HCT116 (cell line): ENCODE data around the gene DICER1. TPM values are rescaled to one million over a fixed set of nuclear protein-coding genes. Genes with fewer than 3 reads are reported as not detected.

Experiments
- ATAC-seq: fragments of 200-7000 bp; cut with Tn5 transposase; 2 replicates; pipeline ENCODE4 v1.9.1; 2020; ENCODE audit warnings: mild to moderate bottlenecking, moderate library complexity
- BruUV-seq: library from RNA; stranded (reverse); fragments of 400-500 nt; replicated peaks from 2 replicates; lab custom pipeline; 2021; lab: Mats Ljungman, UMichigan
- CTCF ChIA-PET: fragments of 300-600 bp; sonication (Branson Sonifier 250); formaldehyde crosslinking; loops from one replicate; lab custom pipeline; 2021; ENCODE audit warnings: antibody characterized with exemption; lab: Charles Lee
- POLR2A ChIA-PET: fragments of 300-600, 350-600 bp; sonication (Branson Sonifier 250); formaldehyde crosslinking; loops from one replicate; lab custom pipeline; 2021; ENCODE audit warnings: antibody characterized with exemption; lab: Charles Lee
- RAD21 ChIA-PET, 2 experiments: fragments of 300-600 bp; sonication (Branson Sonifier 250); formaldehyde crosslinking; loops; one replicate each; lab custom pipeline; 2023; ENCODE audit warnings: low total read pairs in 2 of 2; ENCODE audit not compliant: uncharacterized antibody in 2 of 2, unreplicated experiment in 2 of 2, low non-redundant PET in 1 of 2; lab: Charles Lee
- DNase-seq: peaks from one replicate; pipeline ENCODE4 v3.0.0-alpha.2; 2010; ENCODE audit warnings: low read depth, low spot score
- H2AFZ ChIP-seq: fragments of 200-600 bp; shearing (Covaris generic), sonication (generic); 2 replicates; pipeline ENCODE4 v1.6.1; 2017; ENCODE audit warnings: low read depth, mixed run types, mixed read lengths, antibody characterized with exemption, low read length; ENCODE audit not compliant: poor library complexity, severe bottlenecking
- H3K27ac ChIP-seq: 2 replicates; pipeline ENCODE4 v1.5.1; 2012; ENCODE audit warnings: low read depth, low read length
- H3K27me3 ChIP-seq: fragments of 200-600 bp; sonication (generic); 2 replicates; pipeline ENCODE4 v1.6.1; 2016; ENCODE audit warnings: mixed run types, low read length, mixed read lengths; ENCODE audit not compliant: insufficient read depth
- H3K36me3 ChIP-seq, 2 experiments: fragments of 200-500 bp in 1 of 2; fragments of 200-600 bp in 1 of 2; sonication (Bioruptor generic) in 1 of 2; sonication (generic) in 1 of 2; 2 replicates each; pipeline versions ENCODE4 v1.5.1 to v1.6.1; 2014 to 2016; ENCODE audit warnings: low read length in 2 of 2, inconsistent platforms in 1 of 2, mixed read lengths in 1 of 2, mixed run types in 1 of 2; ENCODE audit not compliant: insufficient read depth in 2 of 2, control insufficient read depth in 1 of 2
- H3K4me1 ChIP-seq, 2 experiments: fragments of 200-600 bp in 1 of 2; sonication (generic) in 1 of 2; 2 replicates each; pipeline versions ENCODE4 v1.5.1 to v1.6.1; 2012 to 2017; ENCODE audit warnings: low read length in 2 of 2, inconsistent platforms in 1 of 2, mild to moderate bottlenecking in 1 of 2, mixed read lengths in 1 of 2, mixed run types in 1 of 2, moderate library complexity in 1 of 2; ENCODE audit not compliant: insufficient read depth in 2 of 2, control insufficient read depth in 1 of 2
- H3K4me2 ChIP-seq: fragments of 200-600 bp; sonication (generic); 2 replicates; pipeline ENCODE4 v1.6.1; 2017; ENCODE audit warnings: mixed run types, low read length, mixed read lengths
- H3K4me3 ChIP-seq, 2 experiments: fragments of 200-600 bp in 1 of 2; sonication (generic) in 1 of 2; replicated peaks in 1 of 2; 2 replicates each; pipeline ENCODE4 v1.5.1; 2011 to 2016; ENCODE audit warnings: low read length in 2 of 2, control low read depth in 1 of 2, low read depth in 1 of 2, mild to moderate bottlenecking in 1 of 2, mixed read lengths in 1 of 2, mixed run types in 1 of 2
- H3K79me2 ChIP-seq: fragments of 200-600 bp; sonication (generic); 2 replicates; pipeline ENCODE4 v1.6.1; 2017; ENCODE audit warnings: mild to moderate bottlenecking, mixed run types, low read length, moderate library complexity, mixed read lengths; ENCODE audit not compliant: insufficient read depth
- H3K9ac ChIP-seq: fragments of 200-600 bp; sonication (generic); 2 replicates; pipeline ENCODE4 v1.6.1; 2016; ENCODE audit warnings: low read length, mixed read lengths
- H3K9me2 ChIP-seq: fragments of 200-600 bp; sonication (generic), shearing (Covaris generic); 2 replicates; pipeline ENCODE4 v1.6.1; 2017; ENCODE audit warnings: mixed run types, mild to moderate bottlenecking, moderate library complexity; ENCODE audit not compliant: insufficient read depth
- H3K9me3 ChIP-seq, 2 experiments: fragments of 200-500 bp in 1 of 2; fragments of 200-600 bp in 1 of 2; sonication (Bioruptor generic) in 1 of 2; sonication (generic) in 1 of 2; 2 replicates each; pipeline ENCODE4 v1.6.1; 2014 to 2017; ENCODE audit warnings: low read length in 2 of 2, mixed read lengths in 2 of 2, inconsistent platforms in 1 of 2, low read depth in 1 of 2, mild to moderate bottlenecking in 1 of 2, mixed run types in 1 of 2, moderate library complexity in 1 of 2; ENCODE audit not compliant: control insufficient read depth in 1 of 2, insufficient read depth in 1 of 2
- H4K20me1 ChIP-seq: fragments of 200-600 bp; sonication (generic), shearing (Covaris generic); 2 replicates; pipeline ENCODE4 v1.6.1; 2017; ENCODE audit warnings: mixed run types, mild to moderate bottlenecking, moderate library complexity; ENCODE audit not compliant: insufficient read depth
- CEBPB ChIP-seq: IDR thresholded peaks from 2 replicates; pipeline ENCODE4 v1.6.1; 2012; ENCODE audit warnings: low read depth
- EGR1 ChIP-seq: IDR thresholded peaks from 2 replicates; pipeline ENCODE4 v1.6.1; 2012; ENCODE audit warnings: low read depth
- EZH2phosphoT487 ChIP-seq: fragments of 200-600 bp; IDR thresholded peaks from 2 replicates; pipeline ENCODE4 v1.6.1; 2018; ENCODE audit warnings: antibody characterized with exemption, borderline replicate concordance
- FOSL1 ChIP-seq: IDR thresholded peaks from 2 replicates; pipeline ENCODE4 v1.6.1; 2012; ENCODE audit warnings: low read depth
- JUND ChIP-seq: IDR thresholded peaks from 2 replicates; pipeline ENCODE4 v1.6.1; 2012
- POLR2A ChIP-seq: IDR thresholded peaks from 2 replicates; pipeline ENCODE4 v1.7.0; 2011; ENCODE audit warnings: borderline replicate concordance; ENCODE audit not compliant: insufficient read depth, insufficient read length; ENCODE audit errors: extremely low read depth
- POLR2AphosphoS5 ChIP-seq: IDR thresholded peaks from 2 replicates; pipeline ENCODE4 v1.6.1; 2011; ENCODE audit warnings: mild to moderate bottlenecking, low read depth, low read length, moderate library complexity
- RAD21 ChIP-seq: IDR thresholded peaks from 2 replicates; pipeline ENCODE4 v1.6.1; 2012; ENCODE audit warnings: low read depth, mild to moderate bottlenecking
- SIN3A ChIP-seq: IDR thresholded peaks from 2 replicates; pipeline ENCODE4 v1.6.1; 2012; ENCODE audit warnings: low read depth
- SP1 ChIP-seq: IDR thresholded peaks from 2 replicates; pipeline ENCODE4 v1.6.1; 2012; ENCODE audit warnings: low read depth
- SRF ChIP-seq: IDR thresholded peaks from 2 replicates; pipeline ENCODE4 v1.6.1; 2012; ENCODE audit warnings: low read depth
- YY1 ChIP-seq: IDR thresholded peaks from 2 replicates; pipeline ENCODE4 v1.6.1; 2011; ENCODE audit warnings: low read length, low read depth, moderate library complexity, mild to moderate bottlenecking; ENCODE audit not compliant: insufficient replicate concordance; ENCODE audit errors: extremely low read depth
- ZFX ChIP-seq: fragments of 450-650 bp; IDR thresholded peaks from 2 replicates; pipeline ENCODE4 v1.6.1; 2017
- ZNF274 ChIP-seq: fragments of 200-500 bp; sonication (Bioruptor generic); IDR thresholded peaks from 2 replicates; pipeline ENCODE4 v1.6.1; 2014; ENCODE audit warnings: mild to moderate bottlenecking, low read depth, low read length, inconsistent platforms
- intact Hi-C: fragments of 100-400 bp; cut with micrococcal nuclease; formaldehyde crosslinking; loops from 2 replicates; pipeline ENCODE4 v1.10.0; 2022
- total RNA-seq: library from RNA; stranded (reverse); gene quantifications from one replicate; pipeline ENCODE4 v1.2.1, GENCODE V29; 2021; ENCODE audit not compliant: unreplicated experiment
- TF ChIP-seq, protein P1 (sequence below): IDR thresholded peaks from 2 replicates; pipeline ENCODE4 v1.6.1; 2012
- TF ChIP-seq, protein P2 (sequence below): IDR thresholded peaks from 2 replicates; pipeline ENCODE4 v1.6.1; 2012
- TF ChIP-seq, protein P3 (sequence below): IDR thresholded peaks from 2 replicates; pipeline ENCODE4 v1.6.1; 2012; ENCODE audit warnings: low read depth

Gene DICER1
- total RNA-seq, 1 experiment from 2014 or later, result 38.6 TPM

DNA sequence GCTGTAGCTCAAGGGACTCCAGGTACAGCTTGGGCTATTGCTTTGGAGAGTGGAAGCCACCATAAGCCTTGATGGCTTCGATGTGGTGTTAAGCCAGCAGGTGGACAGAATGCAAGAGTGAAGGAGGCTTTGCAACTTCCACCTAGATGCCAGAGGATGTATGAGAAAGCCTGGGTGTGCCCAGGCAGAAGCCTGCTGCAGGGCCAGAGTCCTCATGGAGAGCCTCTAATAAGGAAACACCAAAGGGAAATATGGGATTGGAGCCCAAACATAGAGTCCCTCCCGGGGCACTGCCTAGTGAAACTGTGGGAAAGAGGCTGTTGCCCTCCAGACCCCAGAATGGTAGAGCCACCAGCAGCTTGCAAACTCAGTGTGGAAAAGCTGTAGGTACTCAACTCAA is 9.8 kb upstream of the DICER1 start (continued):
- TF ChIP-seq FOSL1 (no peak), CEBPB (no peak)
- TF ChIP-seq, all 23 proteins: peak for 0

DNA sequence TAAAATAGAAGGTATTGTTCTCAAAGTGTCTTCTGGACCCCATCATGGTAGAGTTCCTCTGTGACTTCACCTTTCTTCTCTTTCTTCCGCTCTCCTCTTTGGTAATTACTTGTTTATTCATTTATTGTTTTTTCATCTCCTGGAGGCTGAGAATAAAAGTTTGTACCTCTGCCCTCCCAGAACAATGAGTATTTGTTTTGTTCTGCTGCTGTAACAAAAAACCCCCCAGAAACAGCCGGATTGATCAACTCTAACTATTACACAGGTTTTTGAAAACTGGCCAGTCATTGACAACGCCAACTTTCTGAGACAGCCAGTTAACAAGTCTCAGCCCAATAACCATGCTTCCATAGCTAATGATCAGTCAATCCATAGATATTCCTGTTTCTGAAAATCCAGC is 8.2 kb upstream of the DICER1 start:
- CTCF ChIA-PET, result no interaction called here
- intact Hi-C loops, result no loop called here

DNA sequence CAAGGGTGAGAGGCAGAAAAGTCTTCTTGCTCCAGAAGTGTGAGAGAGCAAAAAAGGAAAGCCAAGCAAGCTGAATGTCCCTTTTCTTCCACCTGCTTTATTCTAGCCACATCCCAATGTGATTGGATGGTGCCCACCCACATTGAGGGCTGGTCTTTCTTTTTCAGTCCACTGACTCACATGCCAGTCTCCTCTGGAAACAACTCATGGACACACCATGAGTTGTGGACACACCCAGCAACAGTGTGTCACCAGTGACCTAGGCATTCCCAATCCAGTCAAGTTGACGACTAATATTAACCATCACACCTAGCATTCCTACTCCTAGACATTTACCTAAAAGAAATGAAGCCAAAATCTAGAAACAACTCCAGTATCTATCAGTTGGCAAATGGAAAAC is 7.2 kb upstream of the DICER1 start:
- Histone ChIP-seq H3K4me3 (no peak overlapping the region), H3K9ac (no peak overlapping the region), H3K79me2 (no peaks in the 10 kb centered on the region), H3K4me1 (no peaks in the 10 kb centered on the region), H2AFZ (no peak overlapping the region), H3K9me2 (no peaks in the 10 kb centered on the region), H4K20me1 (no peaks in the 10 kb centered on the region), H3K9me3 (no peaks in the 10 kb centered on the region; a peak in 1 of 4 replicates), H3K36me3 (no peaks in the 10 kb centered on the region), H3K27me3 (no peaks in the 10 kb centered on the region), H3K27ac (no peak overlapping the region)
- ChIA-PET POLR2A (no interaction called here), CTCF (no interaction called here)
- no peak for ATAC-seq
- no peak for DNase-seq
- intact Hi-C loops, result no loop called here
- no TSS peak for BruUV-seq
- TF ChIP-seq, protein P1, sequence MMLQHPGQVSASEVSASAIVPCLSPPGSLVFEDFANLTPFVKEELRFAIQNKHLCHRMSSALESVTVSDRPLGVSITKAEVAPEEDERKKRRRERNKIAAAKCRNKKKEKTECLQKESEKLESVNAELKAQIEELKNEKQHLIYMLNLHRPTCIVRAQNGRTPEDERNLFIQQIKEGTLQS, result no peak
- TF ChIP-seq SRF (no peak), YY1 (no peak), FOSL1 (no peak), ZNF274 (no peak), RAD21 (no peak), EZH2phosphoT487 (no peak), POLR2AphosphoS5 (no peak), JUND (no peak), SP1 (no peak), POLR2A (no peak), EGR1 (no peak), SIN3A (no peak), CEBPB (no peak)
- TF ChIP-seq, protein P2, sequence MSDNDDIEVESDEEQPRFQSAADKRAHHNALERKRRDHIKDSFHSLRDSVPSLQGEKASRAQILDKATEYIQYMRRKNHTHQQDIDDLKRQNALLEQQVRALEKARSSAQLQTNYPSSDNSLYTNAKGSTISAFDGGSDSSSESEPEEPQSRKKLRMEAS, result no peak
- TF ChIP-seq, protein P3, sequence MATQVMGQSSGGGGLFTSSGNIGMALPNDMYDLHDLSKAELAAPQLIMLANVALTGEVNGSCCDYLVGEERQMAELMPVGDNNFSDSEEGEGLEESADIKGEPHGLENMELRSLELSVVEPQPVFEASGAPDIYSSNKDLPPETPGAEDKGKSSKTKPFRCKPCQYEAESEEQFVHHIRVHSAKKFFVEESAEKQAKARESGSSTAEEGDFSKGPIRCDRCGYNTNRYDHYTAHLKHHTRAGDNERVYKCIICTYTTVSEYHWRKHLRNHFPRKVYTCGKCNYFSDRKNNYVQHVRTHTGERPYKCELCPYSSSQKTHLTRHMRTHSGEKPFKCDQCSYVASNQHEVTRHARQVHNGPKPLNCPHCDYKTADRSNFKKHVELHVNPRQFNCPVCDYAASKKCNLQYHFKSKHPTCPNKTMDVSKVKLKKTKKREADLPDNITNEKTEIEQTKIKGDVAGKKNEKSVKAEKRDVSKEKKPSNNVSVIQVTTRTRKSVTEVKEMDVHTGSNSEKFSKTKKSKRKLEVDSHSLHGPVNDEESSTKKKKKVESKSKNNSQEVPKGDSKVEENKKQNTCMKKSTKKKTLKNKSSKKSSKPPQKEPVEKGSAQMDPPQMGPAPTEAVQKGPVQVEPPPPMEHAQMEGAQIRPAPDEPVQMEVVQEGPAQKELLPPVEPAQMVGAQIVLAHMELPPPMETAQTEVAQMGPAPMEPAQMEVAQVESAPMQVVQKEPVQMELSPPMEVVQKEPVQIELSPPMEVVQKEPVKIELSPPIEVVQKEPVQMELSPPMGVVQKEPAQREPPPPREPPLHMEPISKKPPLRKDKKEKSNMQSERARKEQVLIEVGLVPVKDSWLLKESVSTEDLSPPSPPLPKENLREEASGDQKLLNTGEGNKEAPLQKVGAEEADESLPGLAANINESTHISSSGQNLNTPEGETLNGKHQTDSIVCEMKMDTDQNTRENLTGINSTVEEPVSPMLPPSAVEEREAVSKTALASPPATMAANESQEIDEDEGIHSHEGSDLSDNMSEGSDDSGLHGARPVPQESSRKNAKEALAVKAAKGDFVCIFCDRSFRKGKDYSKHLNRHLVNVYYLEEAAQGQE, result no peak
- TF ChIP-seq, all 23 proteins: peak for 0
- RAD21 ChIA-PET, result no interaction called here
- H3K4me2 ChIP-seq, result no peak overlapping the region

More for the DNA sequence above, 8.2 kb upstream of the DICER1 start:
- DNase-seq (no peak), ATAC-seq (no peak)
- H3K79me2 ChIP-seq, result no peaks in the 10 kb centered on the region
- ChIA-PET RAD21 (no interaction called here), POLR2A (no interaction called here)
- no peaks in the 10 kb centered on the region for H3K27me3 ChIP-seq
- no peaks in the 10 kb centered on the region for H3K4me1 ChIP-seq
- no peaks in the 10 kb centered on the region for H3K9me2 ChIP-seq
- no peak for TF ChIP-seq ZFX
- H2AFZ ChIP-seq, result no peak overlapping the region
- H4K20me1 ChIP-seq, result no peaks in the 10 kb centered on the region
- H3K9me3 ChIP-seq, result no peaks in the 10 kb centered on the region; a peak in 1 of 4 replicates
- no peak overlapping the region for H3K4me3 ChIP-seq
- H3K27ac ChIP-seq, result no peak overlapping the region
- no peak overlapping the region for H3K4me2 ChIP-seq
- H3K36me3 ChIP-seq, result no peaks in the 10 kb centered on the region
- BruUV-seq, result no TSS peak
- H3K9ac ChIP-seq, result no peak overlapping the region
